Fibroblast of mammary gland (primary cell): ENCODE measurements around the gene MGRN1.
"Not testable (repeated sequence)": the region's sequence is repeated elsewhere in the genome, so short reads cannot be mapped to it uniquely, and the experiment has no call there.

ENCODE experiments used
- DNase-seq: peaks from one replicate; pipeline ENCODE4 v3.0.0-alpha.2; 2010; ENCODE audit warnings: low read depth
- H3K4me3 ChIP-seq: 2 replicates; pipeline ENCODE4 v1.5.1; 2011; ENCODE audit warnings: low read depth, mild to moderate bottlenecking, low read length, moderate library complexity; ENCODE audit not compliant: control insufficient read depth
- CTCF ChIP-seq: conservative IDR thresholded peaks from 2 replicates; pipeline ENCODE4 v1.5.1; 2011; ENCODE audit warnings: low read depth, low read length, inconsistent platforms; ENCODE audit not compliant: control insufficient read depth, insufficient read depth

MGRN1 gene

GRCh38 chr16:4737545-4737944 lies 112.9 kb downstream of the MGRN1 start:
- no peak for TF ChIP-seq CTCF
- no peak overlapping the region for H3K4me3 ChIP-seq
- no peak for DNase-seq

GRCh38 chr16:4738370-4738769 lies 113.7 kb downstream of the MGRN1 start:
- H3K4me3 ChIP-seq, DNase-seq: not testable (repeated sequence)
